Natural killer cell treated with Interleukin-12 subunit alpha and Interleukin-12 subunit beta and Interleukin-15 and Interleukin-18, amount 100 ng/mL, for 72 hours (primary cell): ENCODE results near the gene DGKQ. TPM values are rescaled to one million over a fixed set of nuclear protein-coding genes. Genes with fewer than 3 reads are reported as not detected.
A peak's percentile ranks its signal among the peaks of the same experiment; 100 is the strongest.
"Not testable (repeated sequence)": the region's sequence is repeated elsewhere in the genome, so short reads cannot be mapped to it uniquely, and the experiment has no call there.

Experiments
- ATAC-seq, 2 donors: fragments of 150-1000 bp; cut with Tn5 transposase in 1 of 2; sonication (Bioruptor Pico), chemical (Tn5 transposase) in 1 of 2; 2 replicates each; pipeline ENCODE4 v1.10.0; 2021
- DNase-seq: peaks from one replicate; pipeline ENCODE4 v3.0.0; 2022; ENCODE audit warnings: low spot score
- H3K27ac Mint-ChIP-seq, 2 donors: 1 replicate in 1 of 2; 2 replicates in 1 of 2; pipeline ENCODE4 v1.8.0; 2022; ENCODE audit warnings: mixed read lengths in 2 of 2, mild to moderate bottlenecking in 1 of 2, moderate library complexity in 1 of 2
- H3K27me3 Mint-ChIP-seq, 2 donors: 1 replicate in 1 of 2; 2 replicates in 1 of 2; pipeline ENCODE4 v1.8.0; 2022; ENCODE audit warnings: mixed read lengths in 2 of 2
- H3K36me3 Mint-ChIP-seq: one replicate; pipeline ENCODE4 v1.8.0; 2022; ENCODE audit warnings: mixed read lengths
- H3K4me1 Mint-ChIP-seq, 2 donors: 1 replicate in 1 of 2; 2 replicates in 1 of 2; pipeline ENCODE4 v1.8.0; 2022; ENCODE audit warnings: low read depth in 2 of 2, mixed read lengths in 2 of 2, mild to moderate bottlenecking in 1 of 2
- H3K4me3 Mint-ChIP-seq: one replicate; pipeline ENCODE4 v1.8.0; 2022; ENCODE audit warnings: mixed read lengths
- H3K9me3 Mint-ChIP-seq: 2 replicates; pipeline ENCODE4 v1.8.0; 2022; ENCODE audit warnings: mixed read lengths
- total RNA-seq, 2 donors: library from RNA; stranded (reverse); gene quantifications; one replicate each; pipeline ENCODE4 v1.2.3, GENCODE V29; 2022

The DGKQ gene
- total RNA-seq, 2 donors from 2014 or later, result 15.4 to 19.6 TPM

DNA sequence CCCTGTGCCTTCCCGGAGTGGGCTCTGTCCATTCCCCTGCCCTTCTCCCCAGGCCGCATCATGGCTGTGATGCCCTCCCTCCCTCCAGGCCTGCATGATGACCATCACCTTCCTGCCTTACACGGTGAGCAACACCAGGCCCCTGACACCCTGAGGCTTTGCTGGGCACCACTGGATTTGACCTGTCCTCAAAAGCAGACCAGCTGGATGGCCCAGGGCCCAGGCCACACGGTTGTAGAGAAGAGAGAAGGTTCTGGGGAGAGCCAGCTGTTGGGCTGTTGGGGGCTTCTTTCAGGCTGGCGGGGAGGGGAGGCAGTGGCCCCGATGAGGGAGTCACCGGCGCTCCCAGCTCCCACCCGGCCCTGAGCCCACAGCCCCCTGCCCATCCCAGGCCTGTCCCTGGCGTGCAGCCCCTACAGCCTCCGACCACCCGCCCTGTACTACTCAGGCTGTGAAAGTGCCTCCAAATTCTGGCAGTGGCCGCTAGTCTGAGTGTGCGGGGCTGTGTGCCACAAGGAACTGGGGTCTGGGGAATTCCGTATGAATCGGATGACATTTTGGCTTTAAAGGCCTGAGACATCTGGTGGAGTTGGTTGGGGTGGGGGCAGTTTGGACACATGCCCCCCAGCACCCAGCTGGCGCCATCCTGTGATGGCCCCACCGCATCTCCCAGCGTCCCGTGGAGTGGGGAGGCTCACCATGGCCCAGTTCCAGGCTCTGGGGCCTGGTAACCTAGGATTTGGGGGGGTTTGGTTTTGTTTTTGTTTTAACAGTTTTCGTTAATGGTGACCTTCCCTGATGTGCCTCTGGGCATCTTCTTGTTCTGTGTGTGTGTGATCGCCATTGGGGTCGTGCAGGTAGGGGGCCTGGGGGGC lies 21.5 kb downstream of the DGKQ start:
- H3K4me3 Mint-ChIP-seq, result no peak overlapping the region
- no peaks in the 10 kb centered on the region for H3K9me3 Mint-ChIP-seq
- H3K27me3 Mint-ChIP-seq, result no peaks in the 10 kb centered on the region
- ATAC-seq (no peak), DNase-seq (no peak)
- H3K27ac Mint-ChIP-seq, result peak overlapping the region in 1 of 2 donors; percentile 73
- no peaks in the 10 kb centered on the region for H3K36me3 Mint-ChIP-seq
- peaks cover 0 to 16% of the 10 kb centered on the region in 2 donors for H3K4me1 Mint-ChIP-seq

DNA sequence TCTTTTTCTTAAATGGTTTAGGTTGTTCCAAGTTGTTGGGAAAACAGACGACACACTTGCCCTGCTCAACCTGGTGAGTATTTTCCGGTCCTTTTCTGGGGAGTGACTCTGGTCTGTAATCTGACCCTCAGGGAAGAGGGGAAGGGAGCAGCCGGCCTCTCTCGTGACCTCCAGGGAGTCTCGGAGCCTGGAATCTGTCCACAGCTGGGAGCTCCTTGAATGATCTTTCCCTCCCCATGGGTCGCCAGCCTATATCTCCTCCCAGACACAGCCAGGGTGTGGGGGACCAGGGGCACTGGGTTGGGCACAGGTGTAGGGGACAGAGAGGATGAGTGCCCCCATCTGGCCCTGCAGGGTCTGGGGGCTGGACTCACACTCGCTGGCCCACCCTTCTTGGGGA lies 22.2 kb downstream of the DGKQ start:
- H3K9me3 Mint-ChIP-seq, result no peaks in the 10 kb centered on the region
- no peak for DNase-seq

DNA sequence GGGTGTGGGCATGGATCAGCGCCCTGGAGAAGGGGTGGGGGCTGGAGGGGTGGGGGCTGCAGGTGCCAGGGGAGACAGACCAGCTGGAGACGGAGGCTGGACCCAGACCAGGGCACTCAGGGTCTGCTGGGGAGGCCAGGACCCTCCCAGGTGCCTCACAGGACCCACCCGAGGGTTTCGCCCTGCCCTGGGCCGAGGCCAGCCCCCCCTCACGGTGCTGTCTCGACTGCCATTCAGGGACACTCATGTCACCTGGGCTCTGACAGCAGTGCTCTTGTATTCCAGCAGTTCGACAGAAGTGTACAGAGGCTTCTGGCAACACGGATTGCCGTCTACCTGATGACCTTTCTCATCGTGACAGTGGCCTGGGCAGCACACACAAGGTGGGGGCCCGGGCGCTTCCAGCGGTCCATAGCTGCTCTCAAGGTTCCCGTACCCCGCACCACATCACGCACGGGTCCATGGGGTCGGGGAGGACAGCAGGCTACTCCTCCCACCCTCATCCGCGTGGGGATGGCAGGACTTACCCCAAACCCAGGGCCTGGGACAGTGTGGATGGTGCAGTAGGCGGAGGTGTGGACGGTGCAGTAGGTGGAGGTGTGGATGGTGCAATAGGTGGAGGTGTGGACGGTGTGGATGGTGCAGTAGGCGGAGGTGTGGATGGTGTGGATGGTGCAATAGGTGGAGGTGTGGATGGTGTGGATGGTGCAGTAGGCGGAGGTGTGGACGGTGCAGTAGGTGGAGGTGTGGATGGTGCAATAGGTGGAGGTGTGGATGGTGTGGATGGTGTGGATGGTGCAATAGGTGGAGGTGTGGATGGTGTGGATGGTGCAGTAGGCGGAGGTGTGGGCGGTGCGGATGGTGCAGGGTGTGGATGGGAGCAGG lies 23.0 kb downstream of the DGKQ start:
- H3K27me3 Mint-ChIP-seq, result no peaks in the 10 kb centered on the region
- H3K9me3 Mint-ChIP-seq, result no peaks in the 10 kb centered on the region
- H3K27ac Mint-ChIP-seq, result peak overlapping the region in 1 of 2 donors; percentile 69
- no peak overlapping the region for H3K4me3 Mint-ChIP-seq
- peak; percentile 44 for DNase-seq
- no peaks in the 10 kb centered on the region for H3K36me3 Mint-ChIP-seq
- ATAC-seq, result peak in 1 of 2 donors; percentile 52
- peaks cover 10 to 22% of the 10 kb centered on the region in 2 donors for H3K4me1 Mint-ChIP-seq

More for the DNA sequence above, 22.2 kb downstream of the DGKQ start:
- no peak overlapping the region for H3K4me3 Mint-ChIP-seq
- H3K4me1 Mint-ChIP-seq, result peaks cover 2 to 16% of the 10 kb centered on the region in 2 donors
- H3K36me3 Mint-ChIP-seq, result no peaks in the 10 kb centered on the region
- no peak for ATAC-seq
- no peaks in the 10 kb centered on the region for H3K27me3 Mint-ChIP-seq
- no peak overlapping the region for H3K27ac Mint-ChIP-seq

GRCh38 chr4:949656-950055 lies 23.7 kb downstream of the DGKQ start:
- H3K36me3 Mint-ChIP-seq, result no peaks in the 10 kb centered on the region
- H3K27ac Mint-ChIP-seq, result no peak overlapping the region
- peak; percentile 60 for DNase-seq
- no peak for ATAC-seq
- no peaks in the 10 kb centered on the region for H3K9me3 Mint-ChIP-seq
- no peaks in the 10 kb centered on the region for H3K27me3 Mint-ChIP-seq
- no peak overlapping the region for H3K4me3 Mint-ChIP-seq
- H3K4me1 Mint-ChIP-seq, result peaks cover 10 to 22% of the 10 kb centered on the region in 2 donors

- Mint-ChIP-seq H3K36me3 (no peaks in the 10 kb centered on the region), H3K27me3 (no peaks in the 10 kb centered on the region), H3K4me1 (peaks cover 10 to 22% of the 10 kb centered on the region in 2 donors), H3K4me3 (no peak overlapping the region), H3K9me3 (no peaks in the 10 kb centered on the region), H3K27ac (no peak overlapping the region)
- ATAC-seq, result no peak
- DNase-seq, result peak; percentile 54
Observed at GRCh38 chr4:948936-949300, 24.5 kb downstream of the DGKQ start.

DNA sequence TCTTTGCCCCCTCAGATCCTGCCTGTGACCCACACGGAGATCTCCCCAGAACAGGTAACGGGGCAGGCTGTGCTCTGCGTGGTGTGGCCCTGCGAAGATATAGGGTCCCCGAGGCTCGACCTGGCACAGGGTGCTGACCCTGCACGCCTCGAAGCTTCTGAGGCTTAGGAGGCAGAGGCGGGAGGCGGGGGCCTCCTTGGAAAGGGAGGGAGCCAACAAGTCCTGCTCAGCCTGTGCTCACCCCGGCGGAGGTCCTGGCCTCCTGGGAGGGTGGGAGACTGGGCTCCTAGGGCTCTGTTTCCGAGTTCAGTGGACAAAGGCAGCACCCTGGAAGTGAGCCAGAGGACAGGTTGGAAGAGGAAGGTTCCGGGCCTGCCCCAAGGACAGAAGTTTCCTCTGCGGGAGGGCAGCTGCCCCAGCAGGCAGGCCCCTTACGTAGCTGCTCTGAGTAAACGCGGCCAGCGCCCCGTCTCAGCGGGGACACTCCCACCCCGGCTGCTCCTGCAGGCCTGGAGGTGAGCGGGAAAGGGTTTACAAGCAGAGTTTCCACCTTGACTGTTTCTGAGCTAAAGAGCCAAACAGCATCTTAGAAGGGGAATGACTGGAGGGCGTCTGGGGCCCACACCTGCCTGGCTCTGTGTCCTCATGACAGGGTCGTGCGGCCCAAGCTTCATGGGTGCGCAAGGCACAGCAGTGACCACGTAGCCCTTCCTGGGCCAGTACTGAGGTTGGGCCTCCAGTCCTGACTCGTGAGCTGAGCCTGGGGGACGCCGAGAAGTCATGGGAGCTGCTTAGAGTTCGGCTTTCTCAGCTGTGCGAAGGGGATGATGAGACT lies 25.1 kb downstream of the DGKQ start:
- Mint-ChIP-seq H3K9me3 (no peaks in the 10 kb centered on the region), H3K27me3 (no peaks in the 10 kb centered on the region), H3K27ac (no peak overlapping the region), H3K36me3 (no peaks in the 10 kb centered on the region), H3K4me3 (no peak overlapping the region), H3K4me1 (peaks cover 10 to 22% of the 10 kb centered on the region in 2 donors)
- ATAC-seq (no peak), DNase-seq (peak; percentile 52)

DNA sequence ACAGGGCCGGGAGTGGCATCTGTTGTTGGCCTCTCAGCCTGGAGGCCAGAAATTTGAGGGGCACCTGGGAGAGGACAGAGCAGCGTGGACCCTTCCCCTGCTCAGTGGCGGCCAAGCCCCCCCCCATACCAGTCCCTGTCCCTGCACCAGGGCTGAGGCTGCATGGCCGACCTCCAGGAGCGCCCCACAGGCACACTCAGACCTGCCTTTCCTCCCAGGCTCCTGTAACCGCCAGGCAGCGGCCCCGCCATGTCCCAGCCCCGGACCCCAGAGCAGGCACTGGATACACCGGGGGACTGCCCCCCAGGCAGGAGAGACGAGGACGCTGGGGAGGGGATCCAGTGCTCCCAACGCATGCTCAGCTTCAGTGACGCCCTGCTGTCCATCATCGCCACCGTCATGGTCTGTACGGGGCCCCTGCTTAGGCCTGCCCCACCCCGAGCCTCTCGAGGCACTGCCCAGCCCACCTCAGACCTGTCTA lies 25.8 kb downstream of the DGKQ start:
- H3K27me3 Mint-ChIP-seq, result no peaks in the 10 kb centered on the region
- no peak overlapping the region for H3K27ac Mint-ChIP-seq
- no peak overlapping the region for H3K4me3 Mint-ChIP-seq
- DNase-seq (peak; percentile 46), ATAC-seq (no peak)
- H3K4me1 Mint-ChIP-seq, result peaks cover 10 to 22% of the 10 kb centered on the region in 2 donors
- H3K36me3 Mint-ChIP-seq, result no peaks in the 10 kb centered on the region
- no peaks in the 10 kb centered on the region for H3K9me3 Mint-ChIP-seq

- Mint-ChIP-seq H3K36me3 (no peaks in the 10 kb centered on the region), H3K4me3 (no peak overlapping the region), H3K9me3 (no peaks in the 10 kb centered on the region), H3K27ac (no peak overlapping the region), H3K4me1 (peaks cover 10 to 22% of the 10 kb centered on the region in 2 donors), H3K27me3 (no peaks in the 10 kb centered on the region)
- no peak for ATAC-seq
- DNase-seq, result peak; percentile 34
Observed at GRCh38 chr4:946517-947471, 26.6 kb downstream of the DGKQ start.

DNA sequence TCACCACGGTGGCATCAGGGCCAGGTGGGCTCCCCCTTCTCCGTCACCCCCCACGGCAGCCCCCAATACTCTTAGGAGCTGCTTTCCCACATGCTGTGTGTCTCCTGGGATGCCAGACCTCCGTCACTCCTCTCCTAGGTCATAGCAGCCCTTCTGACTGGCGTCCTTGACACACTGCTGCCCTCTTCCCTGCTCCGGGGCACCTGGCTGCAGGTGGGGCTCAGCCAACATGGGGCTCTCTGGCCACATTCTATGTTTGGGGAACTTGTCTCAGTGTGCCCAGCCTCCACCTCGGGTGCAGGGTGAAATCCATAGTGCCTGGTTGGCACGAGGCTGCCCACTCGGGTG lies 27.3 kb downstream of the DGKQ start:
- DNase-seq, result no peak
- peaks cover 10 to 20% of the 10 kb centered on the region in 2 donors for H3K4me1 Mint-ChIP-seq
- no peak for ATAC-seq
- H3K9me3 Mint-ChIP-seq, result no peaks in the 10 kb centered on the region
- H3K27ac Mint-ChIP-seq, result no peak overlapping the region
- H3K27me3 Mint-ChIP-seq, result no peaks in the 10 kb centered on the region
- no peaks in the 10 kb centered on the region for H3K36me3 Mint-ChIP-seq
- H3K4me3 Mint-ChIP-seq, result no peak overlapping the region

GRCh38 chr4:945274-946102 lies 27.9 kb downstream of the DGKQ start:
- no peak overlapping the region for H3K4me3 Mint-ChIP-seq
- H3K27ac Mint-ChIP-seq, result no peak overlapping the region

GRCh38 chr4:939508-939907 lies 33.9 kb downstream of the DGKQ start:
- not testable (repeated sequence) for DNase-seq, ATAC-seq, H3K27ac Mint-ChIP-seq, H3K4me3 Mint-ChIP-seq, H3K36me3 Mint-ChIP-seq, H3K9me3 Mint-ChIP-seq, H3K27me3 Mint-ChIP-seq, H3K4me1 Mint-ChIP-seq

More at GRCh38 chr4:945274-946102, 27.9 kb downstream of the DGKQ start:
- ATAC-seq (no peak), DNase-seq (peak; percentile 51)
- H3K9me3 Mint-ChIP-seq, result no peaks in the 10 kb centered on the region
- peaks cover 10 to 15% of the 10 kb centered on the region in 2 donors for H3K4me1 Mint-ChIP-seq
- H3K36me3 Mint-ChIP-seq, result no peaks in the 10 kb centered on the region
- H3K27me3 Mint-ChIP-seq, result no peaks in the 10 kb centered on the region

- Mint-ChIP-seq H3K4me3 (peak overlapping the region; percentile 98), H3K27me3 (no peaks in the 10 kb centered on the region), H3K36me3 (no peaks in the 10 kb centered on the region), H3K4me1 (peaks cover 39 to 47% of the 10 kb centered on the region in 2 donors), H3K9me3 (no peaks in the 10 kb centered on the region), H3K27ac (peak overlapping the region; percentile 97 to 98)
- ATAC-seq (peak in 1 of 2 donors; percentile 15), DNase-seq (peak; percentile 61)
Observed at GRCh38 chr4:932713-933070, 40.7 kb downstream of the DGKQ start.
